ENCODE results near the gene E2F8.

The E2F8 gene

GRCh38 chr11:19194620-19195308, 46.0 kb downstream of the E2F8 start:
- peaks cover 6% of the 10 kb centered on the region for H3K27me3 Mint-ChIP-seq (ENCODE audit: low read depth, poor library complexity)
- H3K36me3 Mint-ChIP-seq (ENCODE audit: low read depth), result no peaks in the 10 kb centered on the region
- no peaks in the 10 kb centered on the region for H3K9me3 Mint-ChIP-seq
- TF ChIP-seq CTCF (IDR thresholded peaks at IDR 0.05), result no peak
- no peak overlapping the region for H3K27ac Mint-ChIP-seq
- DNase-seq, result no peak
- H3K4me3 Mint-ChIP-seq, result no peak overlapping the region
- H3K4me1 Mint-ChIP-seq, result peaks cover 8% of the 10 kb centered on the region

GRCh38 chr11:19193916-19194315, 46.8 kb downstream of the E2F8 start:
- Mint-ChIP-seq H3K27me3 (ENCODE audit: low read depth, poor library complexity) (peaks cover 4% of the 10 kb centered on the region), H3K4me1 (peaks cover 4% of the 10 kb centered on the region), H3K4me3 (no peak overlapping the region), H3K36me3 (ENCODE audit: low read depth) (no peaks in the 10 kb centered on the region), H3K27ac (no peak overlapping the region), H3K9me3 (no peaks in the 10 kb centered on the region)
- no peak for DNase-seq
- no peak for TF ChIP-seq CTCF (IDR thresholded peaks at IDR 0.05)

GRCh38 chr11:19191530-19192169, 49.1 kb downstream of the E2F8 start:
- TF ChIP-seq CTCF (IDR thresholded peaks at IDR 0.05), result no peak
- no peak for DNase-seq
- Mint-ChIP-seq H3K4me1 (peaks cover 16% of the 10 kb centered on the region), H3K4me3 (no peak overlapping the region), H3K27ac (no peak overlapping the region), H3K9me3 (no peaks in the 10 kb centered on the region), H3K36me3 (ENCODE audit: low read depth) (no peaks in the 10 kb centered on the region), H3K27me3 (ENCODE audit: low read depth, poor library complexity) (peaks cover 2% of the 10 kb centered on the region)

- H3K4me1 Mint-ChIP-seq, result peaks cover 30% of the 10 kb centered on the region
- no peaks in the 10 kb centered on the region for H3K36me3 Mint-ChIP-seq (ENCODE audit: low read depth)
- TF ChIP-seq CTCF (IDR thresholded peaks at IDR 0.05), result no peak
- H3K27ac Mint-ChIP-seq, result no peak overlapping the region
- H3K4me3 Mint-ChIP-seq, result no peak overlapping the region
- peak; percentile 5 for DNase-seq
- H3K27me3 Mint-ChIP-seq (ENCODE audit: low read depth, poor library complexity), result peaks cover 2% of the 10 kb centered on the region
- H3K9me3 Mint-ChIP-seq, result no peaks in the 10 kb centered on the region
Measured at GRCh38 chr11:19187833-19188258, 52.9 kb downstream of the E2F8 start.

- Mint-ChIP-seq H3K36me3 (ENCODE audit: low read depth) (no peaks in the 10 kb centered on the region), H3K4me1 (peaks cover 30% of the 10 kb centered on the region), H3K4me3 (no peak overlapping the region), H3K27ac (no peak overlapping the region), H3K27me3 (ENCODE audit: low read depth, poor library complexity) (peaks cover 2% of the 10 kb centered on the region), H3K9me3 (no peaks in the 10 kb centered on the region)
- DNase-seq, result no peak
- TF ChIP-seq CTCF (IDR thresholded peaks at IDR 0.05), result no peak
Measured at GRCh38 chr11:19187114-19187832, 53.5 kb downstream of the E2F8 start.

Measured in nephron progenitor cell (in vitro differentiated cells).